Islet precursor cell (in vitro differentiated cells): ENCODE data around the gene RAVER2.
"Not testable (repeated sequence)": the region's sequence is repeated elsewhere in the genome, so short reads cannot be mapped to it uniquely, and the experiment has no call there.

Experiments used
- DNase-seq: peaks from one replicate; pipeline ENCODE4 v3.0.0-alpha.2; 2018

RAVER2 gene

DNA sequence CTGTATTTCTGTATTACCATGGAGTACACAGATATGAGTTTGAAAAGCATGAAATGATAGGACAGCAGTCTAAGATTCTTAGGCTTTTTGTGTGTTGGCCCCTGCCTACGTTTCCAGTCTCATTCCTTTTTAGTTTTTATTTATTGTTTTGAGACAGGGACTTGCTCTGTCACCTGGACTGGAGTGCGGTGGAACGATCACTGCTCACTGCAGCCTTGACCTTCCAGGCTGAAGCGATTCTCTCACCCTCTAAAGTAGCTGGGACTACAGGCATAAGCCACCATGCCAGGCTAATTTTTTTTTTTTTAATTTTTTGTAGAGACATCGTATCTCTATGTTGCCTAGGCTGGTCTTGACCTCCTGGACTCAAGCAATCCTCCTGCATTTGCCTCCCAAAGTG, 3.8 kb downstream of the RAVER2 start:
- DNase-seq: no peak

GRCh38 chr1:64750092-64750491, 5.2 kb downstream of the RAVER2 start:
- DNase-seq: no peak

DNA sequence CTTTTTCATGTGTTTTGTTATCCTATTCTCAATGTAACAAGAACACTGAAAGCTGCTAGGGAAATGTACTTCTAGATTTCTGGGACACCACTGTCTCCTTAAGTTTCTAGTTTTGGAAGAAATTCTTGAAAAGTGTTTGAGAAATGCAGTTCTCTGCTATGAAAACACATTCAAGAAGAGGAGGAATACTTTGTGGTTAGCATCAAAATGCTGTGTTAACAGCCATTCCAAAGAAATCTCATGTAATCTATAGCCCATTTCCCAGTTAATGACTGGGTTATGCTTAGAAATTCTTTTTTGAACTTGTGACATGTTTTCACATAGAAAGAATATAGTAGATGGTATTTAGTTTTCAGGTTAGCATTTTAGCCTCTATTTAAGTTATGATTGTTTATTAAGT, 6.0 kb downstream of the RAVER2 start:
- no peak for DNase-seq

GRCh38 chr1:64754173-64754572, 9.3 kb downstream of the RAVER2 start:
- no peak for DNase-seq

DNA sequence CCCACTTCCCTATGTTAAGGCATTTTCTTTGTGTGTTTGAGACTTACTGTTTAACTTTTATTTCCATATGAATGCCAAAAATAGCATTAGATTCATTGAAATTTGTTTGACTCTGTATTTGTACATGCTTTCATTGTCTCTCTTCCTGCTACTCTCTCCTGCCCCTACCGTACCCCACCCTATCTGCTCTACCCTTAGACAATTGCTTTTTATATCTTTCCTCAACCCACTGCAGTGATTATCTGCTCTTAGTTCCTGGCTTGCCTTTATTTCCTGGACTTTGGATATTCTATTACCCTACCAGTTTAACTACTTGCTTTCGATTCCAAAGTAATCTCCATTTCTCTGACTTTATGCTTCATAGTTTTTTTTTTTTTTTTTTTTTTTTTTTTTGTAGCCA, 10.5 kb downstream of the RAVER2 start:
- DNase-seq: no peak

- DNase-seq: no peak
These were observed 11.9 kb downstream of the RAVER2 start for GRCh38 chr1:64756770-64757169.

GRCh38 chr1:64757213-64757612, 12.3 kb downstream of the RAVER2 start:
- DNase-seq: no peak

DNA sequence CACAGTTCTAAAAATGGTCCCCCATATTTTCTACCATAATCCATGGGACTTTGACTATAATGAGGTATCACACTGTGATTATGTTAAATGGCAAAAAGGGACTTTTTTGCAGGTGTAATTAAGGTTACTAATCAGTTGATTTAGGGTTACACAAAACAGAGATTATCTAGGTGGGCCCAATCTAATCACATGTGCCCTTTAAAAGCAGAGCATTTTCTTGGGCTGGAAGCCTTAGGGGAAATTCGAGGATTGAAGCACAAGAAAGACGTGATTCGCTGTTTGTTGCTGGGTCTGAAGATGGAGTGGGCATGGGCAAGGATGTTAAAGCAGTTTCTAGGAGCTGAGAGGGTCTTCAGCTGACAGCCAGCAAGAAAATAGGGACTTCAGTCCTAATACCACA, 13.4 kb downstream of the RAVER2 start:
- no peak for DNase-seq

GRCh38 chr1:64759968-64760367, 15.1 kb downstream of the RAVER2 start:
- DNase-seq: no peak

GRCh38 chr1:64765012-64765411, 20.1 kb downstream of the RAVER2 start:
- DNase-seq: no peak

GRCh38 chr1:64765826-64766225, 21.0 kb downstream of the RAVER2 start:
- DNase-seq: no peak

DNA sequence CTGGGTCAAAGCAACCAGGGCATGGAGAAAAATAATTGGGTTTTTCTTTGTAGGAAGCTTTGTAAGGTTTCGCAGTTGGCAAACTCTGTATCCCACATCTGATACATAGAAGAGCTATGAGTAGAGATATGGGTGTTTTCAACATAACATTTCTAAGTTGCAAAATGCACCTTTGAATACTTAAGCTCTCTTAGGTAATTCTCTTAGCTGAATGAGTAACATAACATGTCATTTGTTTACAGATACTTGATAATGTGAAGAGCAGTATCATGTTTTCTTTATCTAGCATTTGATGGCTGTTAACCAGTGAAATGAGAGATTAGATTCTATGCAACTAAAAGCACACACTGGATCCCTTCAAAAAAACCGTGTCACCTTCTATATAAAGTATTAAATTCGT, 21.6 kb downstream of the RAVER2 start:
- DNase-seq: no peak

DNA sequence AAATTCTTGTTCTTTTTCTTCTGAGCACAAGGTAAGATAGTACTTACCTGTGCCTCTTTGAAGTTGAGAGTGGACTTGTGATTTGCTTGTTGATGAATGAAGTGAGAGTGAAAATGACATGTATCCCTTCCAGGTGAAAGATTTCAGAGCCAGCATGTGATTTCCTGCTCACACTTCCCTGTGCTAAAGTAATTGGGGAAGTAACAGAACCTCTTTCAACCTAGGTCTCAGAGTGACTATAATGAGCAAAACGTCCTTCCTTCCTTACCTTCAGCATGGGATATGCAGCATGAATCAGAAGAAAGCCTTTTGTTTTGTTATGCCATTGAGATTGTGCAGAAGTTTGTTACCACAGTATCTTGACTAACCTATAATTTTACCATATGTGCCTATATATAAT, 24.6 kb downstream of the RAVER2 start:
- no peak for DNase-seq

DNA sequence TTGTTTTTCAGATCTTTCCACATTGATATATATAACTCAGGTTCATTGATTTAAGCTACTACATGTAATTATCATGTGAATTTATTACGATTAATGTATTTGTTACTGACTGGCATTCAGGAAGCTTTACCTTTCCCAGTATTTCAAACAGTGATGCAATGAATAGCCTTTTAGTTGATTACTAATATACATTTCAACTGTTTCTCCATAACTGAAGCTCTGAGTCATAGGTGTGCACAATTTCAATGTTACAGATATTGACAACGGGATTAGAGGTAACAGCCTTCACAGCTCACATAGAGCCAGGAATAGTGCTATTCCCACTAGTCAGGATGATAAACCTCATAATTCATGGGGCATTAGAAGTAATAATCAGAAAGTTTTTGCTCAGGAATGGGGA, 25.1 kb downstream of the RAVER2 start:
- no peak for DNase-seq

DNA sequence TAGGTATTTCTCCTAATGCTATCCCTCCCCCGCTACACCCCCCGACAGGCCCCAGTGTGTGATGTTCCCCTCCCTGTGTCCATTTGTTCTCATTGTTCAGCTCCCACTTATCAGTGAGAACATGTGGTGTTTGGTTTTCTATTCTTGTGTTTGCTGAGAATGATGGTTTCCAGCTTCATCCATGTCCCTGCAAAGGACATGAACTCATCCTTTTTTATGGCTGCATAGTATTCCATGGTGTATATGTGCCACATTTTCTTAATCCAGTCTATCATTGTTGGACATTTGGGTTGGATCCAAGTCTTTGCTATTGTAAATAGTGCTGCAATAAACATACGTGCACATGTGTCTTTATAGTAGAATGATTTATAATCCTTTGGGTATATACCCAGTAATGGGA, 28.4 kb downstream of the RAVER2 start:
- DNase-seq: not testable (repeated sequence)

- no peak for DNase-seq
These were observed 30.2 kb downstream of the RAVER2 start for GRCh38 chr1:64775113-64775512.

DNA sequence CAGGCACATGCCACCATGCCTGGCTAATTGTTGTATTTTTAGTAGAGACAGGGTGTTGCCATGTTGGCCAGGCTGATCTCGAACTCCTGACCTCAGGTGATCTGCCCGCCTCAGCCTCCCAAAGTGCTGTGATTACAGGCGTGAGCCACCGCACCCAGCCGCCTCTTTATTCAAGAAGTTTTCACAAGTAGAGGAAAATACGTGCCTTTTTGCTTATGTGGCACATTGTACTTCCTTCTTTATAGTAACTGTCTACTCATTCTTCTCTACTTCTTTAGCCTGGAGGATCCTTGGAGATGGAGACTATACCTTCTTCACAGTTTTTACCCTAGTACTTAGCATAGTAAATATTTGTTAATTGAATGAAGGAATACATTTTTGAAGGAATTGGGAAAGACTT, 37.2 kb downstream of the RAVER2 start:
- DNase-seq: not testable (repeated sequence)

GRCh38 chr1:64782848-64783247, 38.0 kb downstream of the RAVER2 start:
- DNase-seq: not testable (repeated sequence)

DNA sequence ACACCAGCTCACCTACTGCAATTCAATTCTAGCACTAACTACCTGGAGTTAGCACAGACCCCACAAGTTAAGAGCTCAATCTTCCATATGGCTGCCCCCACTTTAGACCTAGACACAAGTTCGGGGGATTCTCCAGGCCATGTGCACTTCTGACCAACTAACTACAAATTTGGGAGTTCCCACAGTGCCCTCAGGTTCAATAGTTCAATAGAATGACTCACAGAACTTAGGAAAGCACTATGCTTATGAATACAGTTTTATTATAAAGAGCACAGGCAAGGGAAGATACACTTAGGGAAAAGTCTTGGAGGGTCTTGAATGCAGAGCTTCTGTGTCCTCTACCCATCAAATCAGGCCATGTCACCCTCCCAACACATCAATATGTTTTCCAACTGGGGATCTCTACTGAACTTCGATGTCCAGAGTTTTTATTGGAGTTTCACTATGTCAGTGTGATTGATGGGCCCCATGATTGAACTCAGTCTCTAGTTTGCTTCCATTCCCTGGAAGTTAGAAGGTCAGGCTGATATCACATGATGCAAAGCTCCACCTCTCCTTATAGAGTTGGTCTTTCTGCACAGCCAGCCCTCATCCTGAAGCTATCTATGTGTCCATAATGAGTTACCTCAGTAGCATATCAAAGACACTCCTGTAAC, 46.1 kb downstream of the RAVER2 start:
- no peak for DNase-seq

DNA sequence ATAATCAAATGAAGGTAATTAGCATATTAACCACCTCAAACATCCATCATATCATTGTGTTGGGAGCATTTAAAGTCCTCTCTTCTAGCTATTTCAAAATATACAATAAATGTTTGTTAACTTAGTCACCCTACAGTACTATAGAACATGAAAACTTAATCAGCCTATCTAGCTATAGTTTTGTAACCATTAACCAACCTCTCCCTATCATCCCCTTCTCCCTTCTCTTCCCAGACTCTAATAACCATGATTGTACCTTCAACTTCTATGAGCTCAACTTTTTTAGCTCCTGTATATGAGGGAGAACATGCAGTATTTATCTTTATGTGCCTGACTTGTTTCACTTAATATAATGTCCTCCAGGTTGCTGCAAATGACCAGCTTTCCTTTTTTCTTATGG, 54.0 kb downstream of the RAVER2 start:
- DNase-seq: no peak

DNA sequence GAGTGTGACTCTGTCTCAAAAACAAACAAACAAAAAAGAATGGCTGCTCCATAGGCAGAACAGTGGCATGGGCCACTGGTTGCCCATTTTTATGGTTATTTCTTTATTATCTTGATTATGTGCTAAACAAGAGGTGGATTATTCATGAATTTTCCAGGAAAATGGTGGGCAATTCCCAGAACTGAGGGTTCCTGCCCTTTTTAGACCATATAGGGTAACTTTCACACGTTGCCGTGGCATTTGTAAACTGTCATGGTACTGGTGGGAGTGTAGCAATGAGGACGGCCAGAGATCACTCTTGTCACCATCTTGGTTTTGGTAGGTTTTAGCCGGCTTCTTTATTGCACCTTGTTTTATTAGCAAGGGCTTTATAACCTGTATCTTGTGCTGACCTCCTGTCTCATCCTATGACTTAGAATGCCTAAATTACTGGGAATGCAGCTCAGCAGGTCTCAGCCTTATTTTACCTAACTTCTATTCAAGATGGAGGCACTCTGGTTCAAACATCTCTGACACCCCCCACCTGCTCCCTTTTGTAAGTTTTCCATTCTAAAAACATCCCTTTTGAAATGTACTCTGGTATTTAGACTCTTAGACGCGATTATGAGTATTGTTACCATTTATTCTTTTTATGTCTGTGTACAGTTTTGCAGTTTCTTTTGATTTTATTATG, 57.1 kb downstream of the RAVER2 start:
- no peak for DNase-seq

GRCh38 chr1:64809309-64809708, 64.4 kb downstream of the RAVER2 start:
- no peak for DNase-seq

GRCh38 chr1:64810001-64810400, 65.1 kb downstream of the RAVER2 start:
- DNase-seq: no peak

DNA sequence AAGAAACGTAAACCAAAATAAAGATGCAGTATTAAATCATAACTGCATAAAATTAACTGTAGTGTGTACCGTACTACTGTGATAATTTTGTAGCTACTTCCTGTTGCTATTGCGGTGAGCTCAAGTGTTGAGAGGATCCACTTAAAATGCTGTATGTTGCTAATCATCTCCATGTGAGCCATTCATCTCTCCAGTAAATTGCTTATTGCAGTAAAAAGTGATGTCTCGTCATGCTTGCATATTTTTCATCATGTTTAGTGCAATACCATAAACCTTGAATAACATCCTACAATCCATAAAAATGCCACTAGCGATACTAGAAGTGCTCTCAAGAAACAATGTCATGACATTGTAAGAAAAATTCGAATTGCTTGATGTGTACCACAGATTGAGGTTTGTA, 66.3 kb downstream of the RAVER2 start:
- DNase-seq: no peak

- no peak for DNase-seq
These were observed 69.6 kb downstream of the RAVER2 start for GRCh38 chr1:64814427-64814826.
